NCI-H146 treated with DMSO at 0.1 percent for 48 hours (cell line): ENCODE measurements around the gene NELL1.
"Not testable (repeated sequence)": the region's sequence is repeated elsewhere in the genome, so short reads cannot be mapped to it uniquely, and the experiment has no call there.

ENCODE experiments used
- DNase-seq: peaks from one replicate; lab custom pipeline; 2025; ENCODE audit not compliant: unreplicated experiment; lab: John Stamatoyannopoulos, UW

NELL1 gene

DNA sequence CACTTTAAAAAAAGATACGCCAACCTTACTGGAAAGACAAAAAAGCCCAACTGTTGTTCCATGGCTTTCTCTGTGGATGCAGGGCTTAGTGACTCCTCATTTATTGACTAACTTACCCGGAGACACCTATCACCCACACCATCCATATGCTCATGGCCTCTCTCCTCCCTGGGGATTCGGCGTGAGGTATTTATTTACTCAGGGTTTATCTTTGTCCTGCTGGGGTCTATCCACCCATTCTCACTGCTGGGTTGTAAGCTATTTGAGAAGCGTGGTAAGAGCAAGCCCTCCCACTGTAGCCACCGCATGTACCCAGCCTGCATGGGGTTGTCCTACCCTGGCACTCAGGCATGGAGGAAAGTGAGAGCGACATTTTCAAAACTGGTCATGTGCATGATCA is 93.6 kb downstream of the NELL1 start:
- peak; percentile 62 for DNase-seq

DNA sequence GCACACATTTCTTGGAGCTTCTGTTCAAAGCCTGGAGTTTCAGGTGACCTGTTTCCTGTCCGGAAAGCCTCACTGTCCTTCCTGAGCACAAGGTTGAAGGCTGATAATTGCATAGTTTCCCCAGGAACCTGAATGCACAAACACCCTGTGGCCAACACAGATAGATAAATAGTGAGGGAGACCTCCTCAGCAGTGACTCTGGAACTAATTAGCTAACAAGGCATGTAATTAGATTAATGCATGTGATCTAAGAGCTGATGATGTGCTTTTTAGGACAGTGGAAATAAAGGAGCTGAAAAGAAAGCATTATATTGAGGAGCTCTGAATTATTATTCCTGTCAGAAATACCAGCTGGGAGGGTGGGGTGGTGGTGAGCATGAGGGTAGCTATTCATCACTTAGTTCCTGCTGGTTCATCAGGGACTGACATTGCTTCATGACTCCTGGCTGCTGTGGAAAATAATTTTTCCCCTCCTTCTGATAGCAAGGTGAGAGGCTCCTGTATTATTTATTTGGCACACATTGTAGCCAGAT is 101.1 kb downstream of the NELL1 start:
- DNase-seq = peak; percentile 80

DNA sequence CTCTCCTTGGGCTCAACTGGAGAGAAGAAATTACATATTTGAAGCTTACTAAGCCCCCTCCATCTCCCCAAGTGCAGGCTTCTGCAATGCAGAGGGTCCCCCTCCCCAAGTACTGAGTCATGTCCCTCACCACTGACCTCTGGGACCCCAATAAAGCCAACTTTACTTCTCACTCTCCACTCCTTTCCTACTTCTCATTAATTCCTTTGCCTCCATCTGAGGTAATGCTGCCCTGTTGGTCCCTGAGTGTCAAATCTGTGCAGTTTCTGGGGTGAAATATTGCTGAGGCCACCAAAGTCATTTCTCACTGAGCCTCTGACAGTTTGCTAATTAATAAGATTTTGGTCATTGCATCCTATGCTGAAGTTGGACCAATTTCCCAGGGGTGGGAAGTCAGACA is 101.6 kb downstream of the NELL1 start:
- no peak for DNase-seq

DNA sequence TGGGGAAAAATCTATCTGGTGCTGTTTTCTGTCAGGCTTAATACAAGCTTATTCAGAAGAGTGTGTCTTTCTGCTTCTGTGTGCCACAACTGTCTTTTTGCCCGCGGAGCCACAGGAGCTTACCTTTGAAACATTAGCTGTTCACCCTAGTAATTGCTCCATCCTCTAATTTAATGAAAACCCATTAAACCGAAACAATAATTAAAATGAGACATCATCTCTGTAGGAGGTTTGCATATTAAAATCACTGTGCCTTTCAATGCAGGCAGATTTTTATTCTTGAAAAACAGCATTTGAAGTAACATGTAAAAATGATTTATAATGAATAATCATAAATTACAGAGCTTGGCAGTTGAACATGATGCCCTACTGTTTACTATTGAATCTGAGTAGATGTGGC is 102.3 kb downstream of the NELL1 start:
- no peak for DNase-seq

DNA sequence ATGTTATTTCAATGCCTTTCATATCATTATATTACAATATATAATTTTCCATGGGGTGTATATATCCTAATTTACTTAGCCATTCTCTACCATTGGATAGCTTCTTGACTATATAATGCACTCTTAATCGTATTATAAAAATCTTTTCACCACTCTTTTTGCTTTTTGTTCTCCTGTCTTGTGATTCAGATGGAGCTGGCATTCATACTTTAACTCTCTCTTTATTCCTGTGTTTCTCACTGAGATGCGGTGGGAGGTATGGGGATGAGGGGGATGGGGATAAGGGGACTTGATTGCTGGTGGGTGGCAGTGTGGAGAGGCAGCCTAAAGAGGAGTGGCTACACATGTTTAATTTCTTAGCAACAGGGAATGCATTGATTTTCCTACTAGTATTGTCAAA is 105.9 kb downstream of the NELL1 start:
- no peak for DNase-seq

DNA sequence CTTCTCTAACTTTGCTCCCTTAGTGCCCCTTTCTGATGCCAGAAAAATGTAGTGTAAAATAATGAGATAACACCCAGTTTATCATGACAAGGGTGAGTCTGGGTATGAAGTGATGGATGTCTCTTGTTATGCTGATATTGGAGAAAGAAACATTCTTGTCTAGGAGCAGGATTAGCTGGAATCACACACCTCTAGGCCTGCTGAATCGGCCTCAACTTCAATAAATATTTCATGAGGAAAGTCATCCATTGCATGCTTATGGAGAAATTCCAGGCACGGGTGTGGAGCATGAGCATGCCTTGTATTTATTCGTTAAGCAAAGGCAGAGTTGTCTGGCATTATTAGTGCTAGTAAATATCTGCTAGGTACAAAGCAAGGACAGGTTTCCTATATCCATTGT is 113.4 kb downstream of the NELL1 start:
- no peak for DNase-seq

DNA sequence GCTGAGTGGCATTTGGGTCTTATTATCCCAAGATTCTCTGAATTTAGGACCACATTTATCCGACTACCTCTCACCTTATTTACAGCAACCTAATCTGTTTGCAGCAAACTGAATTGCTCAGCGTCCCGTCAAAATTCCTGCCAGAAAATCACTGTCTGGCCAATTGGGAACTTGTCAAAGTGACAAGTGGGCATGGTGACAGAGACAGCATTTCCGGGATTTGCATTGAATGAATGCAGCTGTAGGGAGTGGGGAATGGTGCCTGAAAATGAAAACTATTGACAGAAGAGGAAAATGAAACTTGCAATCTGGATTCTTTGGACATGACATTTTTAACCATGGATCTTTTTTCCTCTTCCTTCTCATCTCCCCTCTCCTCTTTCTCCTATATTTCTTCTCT is 113.8 kb downstream of the NELL1 start:
- no peak for DNase-seq

DNA sequence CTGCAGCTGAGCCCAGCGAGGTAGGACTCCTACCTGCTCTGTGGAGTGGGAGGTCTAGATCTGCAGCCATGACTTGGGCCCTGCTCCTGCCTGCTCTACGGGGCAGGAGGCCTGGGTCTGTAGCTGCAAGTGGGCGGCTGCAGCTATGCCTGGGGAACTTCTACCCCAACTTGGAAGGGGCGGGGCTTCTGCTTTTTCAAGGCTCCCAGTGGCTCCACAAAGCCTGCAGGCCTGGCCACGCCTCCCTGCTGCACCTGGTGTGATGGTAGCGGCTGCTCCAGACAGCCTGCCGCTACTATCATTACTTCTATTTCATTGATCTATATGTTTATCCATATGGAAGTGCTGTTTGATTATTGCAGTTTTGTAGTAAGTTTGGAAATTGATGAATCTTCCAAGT is 121.2 kb downstream of the NELL1 start:
- no peak for DNase-seq

DNA sequence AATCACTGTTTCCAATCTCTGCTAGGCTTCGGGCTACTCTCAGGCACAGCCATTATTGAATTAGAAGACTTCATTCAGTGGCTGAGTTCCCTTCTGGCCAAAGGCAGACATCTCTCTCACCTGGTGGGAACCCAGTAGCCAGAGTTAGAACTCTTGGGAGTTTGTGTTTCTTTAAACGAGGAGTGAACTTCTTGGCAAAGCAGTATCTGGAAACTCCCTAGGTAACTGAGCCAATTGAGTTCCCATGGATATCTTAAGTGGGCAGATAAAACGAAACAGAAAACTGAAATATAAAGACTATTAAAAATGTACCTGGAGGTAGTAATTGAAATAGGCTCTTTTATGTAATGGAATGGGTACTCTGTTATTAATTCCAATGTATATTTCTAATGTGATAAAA is 125.6 kb downstream of the NELL1 start:
- DNase-seq = no peak

DNA sequence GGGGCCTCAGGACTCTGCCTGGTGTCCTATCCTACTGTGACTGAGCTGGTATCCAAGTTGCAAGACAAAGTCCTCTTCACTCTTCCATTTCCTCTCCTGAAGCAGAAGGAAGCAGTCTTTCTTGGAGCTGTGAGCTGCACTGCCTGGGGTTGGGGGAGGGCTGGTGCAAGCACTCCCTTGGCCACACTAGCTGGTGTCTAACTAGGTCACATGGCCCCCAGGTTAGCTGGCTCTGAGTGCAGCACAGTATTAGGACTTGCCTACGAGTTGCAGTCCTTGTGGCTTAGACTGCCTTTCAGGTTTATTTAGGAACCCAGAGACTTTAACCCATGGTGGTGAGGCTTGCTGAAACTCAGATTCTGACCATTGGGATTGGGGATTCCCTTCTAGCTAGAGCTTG is 138.9 kb downstream of the NELL1 start:
- DNase-seq = no peak

DNA sequence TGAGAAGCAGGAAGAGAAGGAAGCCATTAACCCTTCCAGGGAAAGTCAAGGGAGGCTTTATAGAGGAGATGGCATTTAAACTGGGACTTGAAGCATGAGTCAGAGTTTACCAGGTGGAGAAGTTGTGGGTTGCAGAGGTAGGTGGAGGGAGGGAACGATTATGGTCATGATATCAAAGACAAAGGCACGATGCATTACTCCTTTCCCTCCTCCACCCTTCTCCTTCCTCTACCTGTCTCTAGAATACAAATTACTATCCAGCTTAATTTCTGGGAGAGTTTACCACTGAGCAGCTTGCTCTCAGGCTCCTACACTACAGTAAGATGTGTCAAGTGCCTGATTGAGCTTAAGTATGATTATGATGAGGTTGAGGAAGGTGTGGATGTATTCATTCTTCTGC is 151.7 kb downstream of the NELL1 start:
- no peak for DNase-seq

DNA sequence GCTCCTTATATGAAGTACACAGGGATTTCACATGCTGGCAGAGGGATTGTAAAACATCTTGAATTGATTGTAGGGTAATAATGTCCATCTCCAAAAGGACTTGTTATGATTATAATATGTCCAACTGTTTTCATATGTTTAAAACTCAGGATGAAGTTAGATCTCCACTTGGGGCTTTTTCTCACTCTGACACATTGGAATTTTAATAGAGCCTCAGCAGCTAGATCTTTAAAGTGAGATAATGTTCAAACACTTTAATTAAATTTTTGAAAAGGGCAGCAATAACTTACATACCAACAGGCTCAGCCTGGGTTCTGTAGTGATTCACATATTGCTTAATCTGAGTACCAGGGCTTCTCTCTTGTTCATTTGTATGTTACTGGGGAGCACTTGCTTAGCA is 152.1 kb downstream of the NELL1 start:
- DNase-seq = no peak

DNA sequence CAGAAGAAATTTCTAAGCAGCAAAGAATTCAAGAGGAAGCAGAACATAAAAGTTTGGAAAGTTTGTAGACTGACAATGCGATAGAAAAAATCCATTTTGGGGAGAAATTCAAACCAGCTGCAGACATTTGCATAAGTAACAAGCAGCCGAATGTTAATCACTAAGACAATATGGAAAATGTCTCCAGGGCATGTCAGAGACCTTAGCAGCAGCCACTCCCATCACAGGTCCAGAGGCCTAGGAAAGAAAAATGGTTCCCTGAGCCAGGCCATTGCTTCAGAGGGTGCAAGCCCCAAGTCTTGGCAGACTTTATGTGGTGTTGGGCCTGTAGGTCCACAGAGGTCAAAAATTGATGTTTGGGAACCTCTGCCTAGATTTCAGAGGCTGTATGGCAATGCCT is 155.4 kb downstream of the NELL1 start:
- DNase-seq = no peak

DNA sequence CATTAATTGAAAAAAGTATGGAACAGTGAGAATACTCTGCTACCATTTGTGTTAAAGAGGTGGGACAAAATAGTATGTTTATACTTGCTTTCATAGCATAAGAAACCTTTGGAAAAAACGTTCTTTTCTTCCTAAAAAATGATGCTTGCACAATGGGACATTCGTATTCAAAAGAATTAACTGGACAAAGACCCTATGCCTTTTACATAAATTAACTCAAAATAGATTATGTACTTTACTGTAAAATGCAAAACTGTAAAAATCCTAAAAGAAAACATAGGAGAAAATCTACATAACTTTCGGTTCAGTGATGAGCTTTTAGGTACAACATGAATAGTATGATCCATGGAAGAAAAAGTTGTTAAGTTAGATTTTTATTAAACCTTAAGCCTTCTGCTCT is 166.2 kb downstream of the NELL1 start:
- DNase-seq = no peak

DNA sequence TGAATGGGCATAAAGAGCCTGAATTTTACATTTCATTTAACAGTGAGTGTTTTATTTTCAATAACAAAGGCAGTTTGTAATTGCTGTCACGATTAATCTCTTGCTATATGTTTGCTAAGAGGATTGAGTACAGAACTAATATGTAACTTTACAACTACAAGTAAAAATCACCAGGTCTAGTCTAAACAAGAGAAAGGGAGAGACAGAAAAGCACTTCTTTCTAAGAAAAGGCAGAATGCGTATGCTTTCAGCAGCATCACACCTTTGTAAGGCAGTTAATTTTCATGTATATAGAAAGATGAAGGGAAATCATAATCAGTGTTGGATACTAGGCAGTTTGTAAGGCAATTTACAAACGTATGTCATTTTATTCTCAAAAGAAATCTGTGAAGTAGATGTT is 169.8 kb downstream of the NELL1 start:
- DNase-seq = no peak

DNA sequence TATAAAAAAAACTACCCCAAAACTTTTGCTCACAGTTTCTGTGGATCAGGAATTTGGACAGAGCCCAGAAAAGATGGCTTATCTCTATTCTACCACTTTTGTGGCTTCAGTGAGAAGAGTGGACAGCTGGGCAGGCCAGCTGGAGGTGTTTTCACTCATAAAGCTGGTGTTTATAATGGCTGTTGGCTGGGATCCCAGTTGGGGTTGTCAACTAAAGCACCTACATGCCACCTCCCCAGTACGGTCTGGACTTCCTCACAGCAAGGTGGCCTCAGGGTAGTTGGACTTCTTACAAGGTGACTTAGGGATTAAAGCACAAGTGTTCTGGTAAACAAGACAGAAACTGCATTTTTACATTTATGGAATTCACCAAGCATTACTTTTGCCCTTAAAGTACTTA is 171.0 kb downstream of the NELL1 start:
- DNase-seq = peak; percentile 76

DNA sequence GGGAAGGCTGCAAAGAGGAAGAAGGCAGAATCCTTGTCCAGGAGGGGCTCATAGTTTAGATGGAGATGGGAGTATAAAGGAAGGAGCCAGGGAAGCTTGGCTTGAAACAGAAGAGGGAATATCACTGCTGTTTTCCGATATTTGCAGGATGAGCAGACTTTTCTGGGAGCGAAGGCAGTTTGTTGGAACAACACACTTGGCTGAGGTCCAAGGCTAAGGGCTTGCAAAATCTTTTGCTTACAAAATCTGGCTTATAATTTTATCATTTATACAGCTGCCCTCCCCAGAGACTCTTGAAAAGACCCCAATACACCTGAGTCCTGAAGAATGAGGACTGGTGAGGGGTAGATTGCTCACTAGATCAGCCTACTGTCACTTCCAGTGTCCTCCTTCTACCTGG is 174.8 kb downstream of the NELL1 start:
- no peak for DNase-seq

DNA sequence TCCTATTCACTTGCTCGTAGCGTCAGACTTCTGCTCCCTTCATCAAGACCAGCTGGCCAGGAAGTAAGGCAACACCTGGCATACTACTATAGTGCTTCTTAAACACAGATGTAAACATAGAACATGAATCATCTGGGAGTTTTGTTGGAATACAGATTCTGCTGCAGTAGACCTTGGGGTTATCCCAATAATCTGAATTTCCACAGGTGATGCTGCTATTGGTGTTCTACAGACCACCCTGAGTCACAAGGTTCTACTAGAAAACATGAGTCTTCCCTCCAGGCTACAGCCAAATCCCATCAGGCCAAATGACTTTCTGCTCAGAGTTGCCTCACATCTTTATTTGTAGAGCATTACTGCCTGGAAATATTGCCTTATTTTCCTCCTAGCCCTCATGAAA is 175.2 kb downstream of the NELL1 start:
- peak; percentile 76 for DNase-seq

DNA sequence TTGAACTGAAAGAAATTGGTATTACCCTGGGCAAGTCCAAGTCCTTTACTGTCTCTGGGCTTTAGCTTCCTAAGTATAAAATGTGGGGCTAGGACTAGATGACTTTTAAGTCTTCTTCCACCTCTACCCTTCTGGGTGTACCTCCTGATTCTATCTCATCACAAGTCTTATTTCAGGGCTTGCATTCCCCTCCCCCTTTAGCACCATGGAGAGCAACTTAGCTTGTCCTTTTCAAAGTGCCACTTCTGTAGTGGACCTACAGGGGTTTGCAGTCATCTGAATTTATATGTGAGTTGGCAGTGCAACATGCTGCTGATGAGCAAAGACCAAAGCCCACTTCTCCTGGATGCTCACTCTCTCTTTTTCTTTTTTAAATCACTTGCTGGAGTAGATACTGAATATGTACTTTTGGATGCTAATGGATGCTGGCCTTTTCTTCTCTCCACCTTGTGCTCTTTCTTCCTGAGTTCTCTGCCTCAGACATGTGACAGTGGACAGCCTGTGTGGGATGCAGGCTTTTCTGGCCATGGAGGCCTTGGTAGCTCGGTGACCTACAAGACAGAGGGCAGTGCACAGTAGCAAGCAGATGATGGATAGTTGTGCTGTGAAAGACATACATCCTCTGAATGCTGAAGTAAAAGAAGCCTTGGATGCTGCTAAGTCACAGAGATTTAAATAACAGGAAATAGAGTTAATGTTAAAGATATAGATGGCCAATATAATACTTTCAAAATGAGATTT is 185.0 kb downstream of the NELL1 start:
- no peak for DNase-seq

DNA sequence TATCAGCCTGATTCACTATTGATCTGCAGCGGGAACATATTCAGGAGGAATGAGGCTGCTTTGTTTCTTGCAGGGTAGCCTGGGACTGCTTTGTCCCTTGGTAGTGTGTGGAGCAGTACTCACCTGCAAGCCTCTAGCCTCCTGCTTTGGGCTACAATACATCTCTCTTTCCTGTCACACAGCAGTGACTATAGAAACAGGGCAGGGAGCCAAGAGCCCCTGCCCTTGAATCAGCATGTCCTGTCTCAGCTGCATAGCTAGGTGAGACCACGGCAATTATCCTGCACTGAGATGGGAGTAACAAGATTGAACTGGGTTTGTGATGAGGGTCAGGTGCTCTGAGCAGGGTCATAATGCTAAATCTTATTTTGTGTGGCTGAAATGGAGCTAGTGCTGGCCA is 191.9 kb downstream of the NELL1 start:
- DNase-seq = peak; percentile 93

DNA sequence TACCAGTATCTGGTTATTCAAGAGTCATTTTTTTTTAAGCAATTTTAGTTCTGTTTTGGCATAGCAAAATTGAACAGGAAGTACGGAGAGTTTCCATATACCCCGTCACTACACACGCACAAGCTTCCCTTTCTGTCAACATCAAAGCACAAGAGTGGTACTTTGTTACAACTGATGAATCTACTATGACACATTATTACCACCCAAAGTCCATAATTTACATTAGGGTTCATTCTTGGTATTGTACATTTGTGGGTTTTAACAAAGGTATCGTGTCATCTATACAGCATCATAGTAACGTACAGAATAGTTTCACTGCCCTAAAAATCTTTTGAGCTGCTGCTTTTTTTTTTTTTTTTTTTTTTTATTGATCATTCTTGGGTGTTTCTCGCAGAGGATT is 192.9 kb downstream of the NELL1 start:
- DNase-seq = not testable (repeated sequence)

DNA sequence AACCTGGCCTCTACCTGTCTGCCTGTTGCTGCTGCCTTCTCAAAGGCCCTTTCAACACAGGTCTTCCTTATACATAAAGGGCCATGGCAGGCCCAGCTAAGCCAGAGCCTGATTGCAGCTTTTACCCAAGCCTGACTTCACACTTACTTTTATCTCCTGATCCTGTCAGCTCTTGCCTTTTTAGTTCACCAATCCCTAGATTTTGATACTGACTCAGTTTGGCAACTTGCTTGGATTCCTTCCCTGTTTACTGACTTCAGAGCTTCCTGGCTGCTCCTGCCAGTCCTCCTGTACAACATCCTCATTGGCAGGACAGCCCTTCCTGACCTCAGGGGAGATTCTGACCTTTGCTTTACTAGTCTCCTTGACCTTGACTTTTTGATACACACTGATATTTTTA is 195.2 kb downstream of the NELL1 start:
- no peak for DNase-seq

DNA sequence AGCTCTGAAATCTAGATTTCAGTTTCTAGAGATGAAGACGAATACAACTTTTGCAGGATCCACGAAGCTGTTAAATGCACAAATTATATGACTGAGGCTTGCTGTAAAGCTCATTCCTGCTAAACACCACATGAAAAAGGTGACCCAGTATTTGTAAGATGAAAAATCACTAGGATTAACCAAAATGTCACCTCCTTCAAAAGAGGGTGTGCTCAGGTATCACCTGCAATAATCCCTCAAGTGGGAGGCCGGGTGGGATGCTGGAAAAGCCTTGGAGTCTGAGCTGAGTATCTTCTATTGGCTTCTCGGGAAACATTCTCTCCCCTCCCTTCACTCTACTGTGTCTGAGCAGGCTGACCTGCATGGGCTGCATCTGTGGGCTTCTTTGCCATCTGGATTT is 195.8 kb downstream of the NELL1 start:
- no peak for DNase-seq
